C4-2B (cell line): ENCODE results near the gene PLCH2.

ENCODE experiments used
- CTCF ChIP-seq: fragments of 450-650 bp; conservative IDR thresholded peaks from 2 replicates; pipeline ENCODE4 v1.5.1; 2017; ENCODE audit warnings: mild to moderate bottlenecking
- ZFX ChIP-seq: fragments of 450-650 bp; IDR thresholded peaks from 2 replicates; pipeline ENCODE4 v1.6.1; 2017

- no peak for TF ChIP-seq CTCF
- TF ChIP-seq ZFX: no peak
These were observed 24.3 kb upstream of the PLCH2 start for GRCh38 chr1:2451741-2452140.
